HG03025 (cell line): ENCODE measurements around the gene MGLL.
"Not testable (repeated sequence)": the region's sequence is repeated elsewhere in the genome, so short reads cannot be mapped to it uniquely, and the experiment has no call there.

Source experiments
- ATAC-seq: cut with Tn5 transposase; IDR thresholded peaks from one replicate; pipeline ENCODE4 v1.9.1; 2021; ENCODE audit warnings: mild to moderate bottlenecking, moderate library complexity; ENCODE audit not compliant: unreplicated experiment, low FRiP score

The MGLL gene

GRCh38 chr3:127712881-127713771 is 109.2 kb downstream of the MGLL start:
- no peak for ATAC-seq

- ATAC-seq, result no peak
Observed at GRCh38 chr3:127712461-127712860, 109.9 kb downstream of the MGLL start.

GRCh38 chr3:127711896-127712295 is 110.4 kb downstream of the MGLL start:
- ATAC-seq, result no peak

GRCh38 chr3:127711021-127711695 is 111.2 kb downstream of the MGLL start:
- no peak for ATAC-seq

- no peak for ATAC-seq
Observed at GRCh38 chr3:127710155-127710941, 112.0 kb downstream of the MGLL start.

GRCh38 chr3:127709320-127710060 is 112.8 kb downstream of the MGLL start:
- no peak for ATAC-seq

- ATAC-seq, result no peak
Observed at GRCh38 chr3:127708837-127709236, 113.5 kb downstream of the MGLL start.

- no peak for ATAC-seq
Observed at GRCh38 chr3:127707851-127708411, 114.4 kb downstream of the MGLL start.

GRCh38 chr3:127706785-127707351 is 115.4 kb downstream of the MGLL start:
- no peak for ATAC-seq

GRCh38 chr3:127706312-127706711 is 116.0 kb downstream of the MGLL start:
- ATAC-seq, result no peak

GRCh38 chr3:127704840-127705239 is 117.5 kb downstream of the MGLL start:
- not testable (repeated sequence) for ATAC-seq

- ATAC-seq, result no peak
Observed at GRCh38 chr3:127702151-127702578, 120.2 kb downstream of the MGLL start.

- ATAC-seq, result no peak
Observed at GRCh38 chr3:127701280-127701911, 120.9 kb downstream of the MGLL start.

GRCh38 chr3:127700406-127700805 is 121.9 kb downstream of the MGLL start:
- no peak for ATAC-seq

- no peak for ATAC-seq
Observed at GRCh38 chr3:127699416-127700300, 122.7 kb downstream of the MGLL start.

GRCh38 chr3:127698691-127699415 is 123.5 kb downstream of the MGLL start:
- ATAC-seq, result no peak

- ATAC-seq, result no peak
Observed at GRCh38 chr3:127698286-127698685, 124.0 kb downstream of the MGLL start.
